Activated T-cell treated with anti-CD3 and anti-CD28 coated beads, Interleukin-2, amount 50 U/mL, for 72 hours (primary cell): ENCODE measurements around the gene ACTA2. TPM values are rescaled to one million over a fixed set of nuclear protein-coding genes. Genes with fewer than 3 reads are reported as not detected.

Experiments
- ATAC-seq, 2 donors: fragments of 150-1000 bp; cut with Tn5 transposase; replicated peaks in 1 of 2; 2 replicates each; pipeline ENCODE4 v1.10.0; 2021; ENCODE audit warnings: moderate library complexity in 2 of 2, mild to moderate bottlenecking in 1 of 2
- DNase-seq, 2 donors: peaks; one replicate each; pipeline ENCODE4 v3.0.0; 2021 to 2022; ENCODE audit warnings: mixed read lengths in 1 of 2
- H3K27ac Mint-ChIP-seq: one replicate; pipeline ENCODE4 v1.8.0; 2022; ENCODE audit warnings: mild to moderate bottlenecking, moderate library complexity, mixed read lengths
- H3K27me3 Mint-ChIP-seq: one replicate; pipeline ENCODE4 v1.8.0; 2022; ENCODE audit warnings: low read depth, mixed read lengths
- H3K36me3 Mint-ChIP-seq, 2 donors: one replicate each; pipeline ENCODE4 v1.8.0; 2022; ENCODE audit warnings: mixed read lengths in 2 of 2, mild to moderate bottlenecking in 1 of 2; ENCODE audit not compliant: insufficient read depth in 2 of 2
- H3K4me1 Mint-ChIP-seq: one replicate; pipeline ENCODE4 v1.8.0; 2022; ENCODE audit warnings: low read depth, mixed read lengths
- H3K4me3 Mint-ChIP-seq, 2 donors: one replicate each; pipeline ENCODE4 v1.8.0; 2022; ENCODE audit warnings: mild to moderate bottlenecking in 2 of 2, mixed read lengths in 2 of 2, moderate library complexity in 2 of 2
- H3K9me3 Mint-ChIP-seq, 2 donors: one replicate each; pipeline ENCODE4 v1.8.0; 2022; ENCODE audit warnings: mixed read lengths in 2 of 2
- total RNA-seq, 2 donors: library from RNA; stranded (reverse); gene quantifications; one replicate each; pipeline ENCODE4 v1.2.3, GENCODE V29; 2022

The ACTA2 gene
- total RNA-seq, 2 donors from 2014 or later: 60.7 to 76.9 TPM

DNA sequence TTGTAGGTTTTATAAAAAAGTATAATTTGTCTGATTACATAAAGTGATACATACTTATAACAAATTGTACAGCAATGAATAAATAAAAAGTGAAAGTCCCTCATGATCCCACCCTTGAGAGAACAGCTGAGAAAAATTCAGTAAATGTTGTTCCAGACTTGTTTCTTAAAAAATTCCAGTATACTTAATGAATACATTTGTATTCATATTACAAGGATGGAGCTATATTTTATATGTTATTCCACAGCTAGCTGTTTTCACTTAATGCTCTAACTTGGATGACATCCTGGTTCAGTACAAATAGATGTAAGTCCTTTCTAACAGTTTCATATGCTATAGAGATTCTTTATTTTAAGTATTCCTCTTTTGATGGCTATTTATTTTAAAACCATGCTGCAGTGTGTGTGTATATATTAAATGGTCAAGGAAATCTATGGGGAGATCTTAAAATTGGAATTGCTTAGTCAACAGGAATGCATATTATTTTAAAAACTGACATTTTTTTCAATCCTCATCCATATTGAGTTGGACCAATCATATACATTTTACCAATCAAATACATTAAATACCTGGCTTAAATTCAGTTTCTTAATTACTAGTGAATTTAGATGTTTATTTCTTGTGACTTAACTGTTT, 63.6 kb downstream of the ACTA2 start:
- H3K4me3 Mint-ChIP-seq: no peak overlapping the region
- no peaks in the 10 kb centered on the region for H3K9me3 Mint-ChIP-seq
- no peaks in the 10 kb centered on the region for H3K27me3 Mint-ChIP-seq
- ATAC-seq: no peak
- H3K4me1 Mint-ChIP-seq: peaks cover 84% of the 10 kb centered on the region
- peak overlapping the region; percentile 14 for H3K27ac Mint-ChIP-seq
- H3K36me3 Mint-ChIP-seq: peaks cover 0 to 2% of the 10 kb centered on the region in 2 donors
- DNase-seq: no peak

GRCh38 chr10:88886557-88886956, 66.0 kb downstream of the ACTA2 start:
- Mint-ChIP-seq H3K27ac (no peak overlapping the region), H3K36me3 (peaks cover 0 to 7% of the 10 kb centered on the region in 2 donors), H3K4me3 (peak overlapping the region; percentile 9 to 37), H3K4me1 (peaks cover 94% of the 10 kb centered on the region), H3K9me3 (no peaks in the 10 kb centered on the region), H3K27me3 (no peaks in the 10 kb centered on the region)
- peak; percentile 92 for ATAC-seq
- DNase-seq: peak; percentile 40 to 46

Other genes with a start within 250 kb of the ACTA2 start
- gene LIPK, start 246.5 kb downstream of the ACTA2 start, total RNA-seq: not detected
- gene LIPN, start 192.8 kb downstream of the ACTA2 start, total RNA-seq: not detected
- not detected for gene LIPM, start 150.0 kb downstream of the ACTA2 start, total RNA-seq
- gene ANKRD22, start 100.9 kb downstream of the ACTA2 start, total RNA-seq: under 1 TPM; 0.24 to 0.65 TPM
- 10 to 100 TPM; 28.2 to 39.9 TPM for gene STAMBPL1, start 72.5 kb downstream of the ACTA2 start, total RNA-seq
- 100 to 1,000 TPM; 111 to 138 TPM for gene FAS, start 38.0 kb upstream of the ACTA2 start, total RNA-seq